Endothelial cell of umbilical vein (primary cell): ENCODE measurements around the gene PDE4B. TPM values are rescaled to one million over a fixed set of nuclear protein-coding genes. Genes with fewer than 3 reads are reported as not detected.

Source experiments
- BruUV-seq: library from RNA; stranded (reverse); fragments of 400-500 nt; replicated peaks from 2 replicates; lab custom pipeline; 2021; lab: Mats Ljungman, UMichigan
- CTCF ChIA-PET: fragments of 300-600, 350-600 bp; sonication (Branson Sonifier 250); formaldehyde crosslinking; loops from one replicate; lab custom pipeline; 2021; ENCODE audit warnings: antibody characterized with exemption, inconsistent platforms; lab: Charles Lee
- POLR2A ChIA-PET: fragments of 300-600, 350-600 bp; sonication (Branson Sonifier 250); formaldehyde crosslinking; loops from one replicate; lab custom pipeline; 2021; ENCODE audit warnings: antibody characterized with exemption, inconsistent platforms; lab: Charles Lee
- DNase-seq: peaks from one replicate; pipeline ENCODE4 v3.0.0-alpha.2; 2011; ENCODE audit warnings: low read depth, low spot score
- FAIRE-seq: peaks from 2 replicates; lab custom pipeline; 2011; peaks lifted over from hg19 to GRCh38; lab: Jason Lieb, UNC
- H2AFZ ChIP-seq: 2 replicates; pipeline ENCODE4 v1.6.0; 2012; ENCODE audit warnings: low read depth, low read length, control low read depth, inconsistent platforms
- H3K27ac ChIP-seq: 2 replicates; pipeline ENCODE4 v1.5.1; 2011; ENCODE audit warnings: low read depth, mild to moderate bottlenecking, control low read depth, low read length, moderate library complexity; ENCODE audit not compliant: insufficient read depth
- H3K27me3 ChIP-seq, 2 experiments: 2 replicates each; pipeline versions ENCODE4 v1.6.0 to v1.6.1; 2011; ENCODE audit warnings: low read length in 2 of 2, mixed read lengths in 1 of 2; ENCODE audit not compliant: control insufficient read depth in 2 of 2, insufficient read depth in 2 of 2
- H3K36me3 ChIP-seq, 2 experiments: 2 replicates in 1 of 2; 3 replicates in 1 of 2; pipeline ENCODE4 v1.5.1; 2011; ENCODE audit warnings: low read length in 2 of 2, mild to moderate bottlenecking in 1 of 2, moderate library complexity in 1 of 2; ENCODE audit not compliant: control insufficient read depth in 2 of 2, insufficient read depth in 2 of 2; ENCODE audit errors: extremely low read depth in 1 of 2
- H3K4me1 ChIP-seq: 3 replicates; pipeline ENCODE4 v1.5.1; 2011; ENCODE audit warnings: mild to moderate bottlenecking, low read length; ENCODE audit not compliant: control insufficient read depth, insufficient read depth; ENCODE audit errors: extremely low read depth
- H3K4me2 ChIP-seq: 2 replicates; pipeline ENCODE4 v1.6.1; 2011; ENCODE audit warnings: low read length, control low read depth, mixed read lengths; ENCODE audit not compliant: insufficient read depth
- H3K4me3 ChIP-seq, 3 experiments: fragments of 200-600 bp in 1 of 3; sonication (generic), shearing (Covaris generic) in 1 of 3; replicated peaks in 1 of 3; 2 replicates each; pipeline ENCODE4 v1.5.1; 2011 to 2016; ENCODE audit warnings: control low read depth in 3 of 3, low read length in 3 of 3, mild to moderate bottlenecking in 2 of 3, inconsistent platforms in 1 of 3, low read depth in 1 of 3, moderate library complexity in 1 of 3; ENCODE audit not compliant: insufficient read depth in 1 of 3
- H3K79me2 ChIP-seq: 2 replicates; pipeline ENCODE4 v1.6.0; 2012; ENCODE audit warnings: low read length, inconsistent platforms; ENCODE audit not compliant: control insufficient read depth, insufficient read depth
- H3K9ac ChIP-seq: replicated peaks from 2 replicates; pipeline ENCODE3; 2011; ENCODE audit warnings: low read length, control low read depth; ENCODE audit not compliant: insufficient read depth; ENCODE audit errors: extremely low read depth
- H3K9me1 ChIP-seq: replicated peaks from 3 replicates; pipeline ENCODE4 v1.6.0; 2011; ENCODE audit warnings: mild to moderate bottlenecking, low read length; ENCODE audit not compliant: control insufficient read depth, insufficient read depth; ENCODE audit errors: extremely low read depth
- H3K9me3 ChIP-seq: replicated peaks from 2 replicates; pipeline ENCODE4 v1.5.1; 2012; ENCODE audit warnings: low read length, inconsistent platforms; ENCODE audit not compliant: control insufficient read depth, insufficient read depth
- H4K20me1 ChIP-seq: replicated peaks from 2 replicates; pipeline ENCODE3; 2011; ENCODE audit warnings: mild to moderate bottlenecking, low read length; ENCODE audit not compliant: control insufficient read depth, insufficient read depth; ENCODE audit errors: extremely low read depth
- EZH2 ChIP-seq: IDR thresholded peaks from 2 replicates; pipeline ENCODE4 v1.6.1; 2012; ENCODE audit warnings: borderline replicate concordance, low read depth, mild to moderate bottlenecking, moderate library complexity, low read length, inconsistent platforms; ENCODE audit not compliant: severe bottlenecking
- FOS ChIP-seq: IDR thresholded peaks from 2 replicates; pipeline ENCODE4 v1.6.1; 2011; ENCODE audit warnings: mild to moderate bottlenecking, low read length, moderate library complexity, borderline replicate concordance; ENCODE audit not compliant: insufficient read depth
- GATA2 ChIP-seq: IDR thresholded peaks from 2 replicates; pipeline ENCODE4 v1.7.0; 2011; ENCODE audit warnings: low read depth, mild to moderate bottlenecking, moderate library complexity, mixed read lengths, low read length; ENCODE audit not compliant: insufficient read length, insufficient read depth
- JUN ChIP-seq: IDR thresholded peaks from 2 replicates; pipeline ENCODE4 v1.6.1; 2011; ENCODE audit warnings: borderline replicate concordance, low read depth; ENCODE audit not compliant: insufficient read length, insufficient read depth
- MYC ChIP-seq: IDR thresholded peaks from one replicate; pipeline ENCODE4 v1.6.1; 2011; ENCODE audit warnings: mild to moderate bottlenecking, low read depth, low read length
- POLR2A ChIP-seq: IDR thresholded peaks from 2 replicates; pipeline ENCODE4 v1.6.1; 2012; ENCODE audit warnings: low read depth, mild to moderate bottlenecking, control low read depth, low read length
- POLR2AphosphoS5 ChIP-seq: IDR thresholded peaks from 2 replicates; pipeline ENCODE4 v1.6.1; 2012; ENCODE audit warnings: low read depth, mild to moderate bottlenecking, control low read depth, low read length, moderate library complexity; ENCODE audit not compliant: insufficient read depth
- dilution Hi-C: fragments of 300-500 bp; cut with MboI; formaldehyde crosslinking; loops from one replicate; pipeline ENCODE4 v1.15.0; 2019; ENCODE audit warnings: low sequenced_read_pairs; ENCODE audit not compliant: extremely low pct_ligation_motif_present
- intact Hi-C: fragments of 100-400 bp; cut with micrococcal nuclease; formaldehyde crosslinking; loops from one replicate; pipeline ENCODE4 v1.10.0; 2022
- polyA plus RNA-seq, 4 experiments: library from polyadenylated mRNA; depleted of rRNA in 3 of 4; stranded (reverse) in 3 of 4; unstranded in 1 of 4; fragments of >200 nt; gene quantifications; 2 replicates each; pipeline versions ENCODE4 v1.2.1 to v1.2.3, GENCODE V29; 2011 to 2012; ENCODE audit warnings: missing spikeins in 1 of 4
- total RNA-seq: library from RNA; stranded (reverse); gene quantifications from 2 replicates; pipeline ENCODE4 v1.2.3, GENCODE V29; 2021
- TF ChIP-seq, protein P1 (sequence below): IDR thresholded peaks from 2 replicates; pipeline ENCODE4 v1.6.1; 2011; ENCODE audit not compliant: insufficient read depth, insufficient read length
- TF ChIP-seq, protein P2 (sequence below), 2 donors: IDR thresholded peaks; 1 replicate in 1 of 2; 2 replicates in 1 of 2; pipeline ENCODE4 v1.5.1; 2011; ENCODE audit warnings: low read length in 2 of 2, mild to moderate bottlenecking in 2 of 2, moderate library complexity in 2 of 2, control low read depth in 1 of 2, inconsistent platforms in 1 of 2, low read depth in 1 of 2; ENCODE audit not compliant: insufficient read depth in 1 of 2; ENCODE audit errors: extremely low read depth in 1 of 2

The PDE4B gene
- total and polyA plus RNA-seq, 2 donors (not counting 3 experiments of a cell fraction or from before 2014, with no cell fraction given), result 63.5 to 69.8 TPM

DNA sequence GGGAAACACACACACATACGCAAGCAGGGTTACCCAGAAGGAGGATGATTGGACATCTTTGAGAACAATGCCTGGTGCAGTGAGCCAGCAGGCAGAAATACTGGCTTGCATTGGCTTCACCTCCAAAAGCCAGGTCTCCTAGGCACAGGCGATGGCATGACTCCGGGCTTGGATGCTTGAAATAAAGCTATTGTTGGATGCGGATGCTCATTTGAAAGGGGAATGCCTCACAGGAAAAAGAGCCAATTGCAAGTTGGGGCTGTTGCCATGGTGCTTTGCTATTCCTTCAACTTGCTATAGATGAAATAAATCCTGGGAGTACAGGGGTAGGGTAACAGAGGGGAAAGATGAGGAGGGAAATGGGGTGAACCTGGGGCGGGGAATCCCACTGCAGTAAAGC lies 560.6 kb downstream of the PDE4B start:
- POLR2A ChIA-PET, result interaction anchor here (1.0 to 2.5 kb wide), 3 partner anchors 17 to 84 kb away, joined by 3 to 8 read pairs (median 3); no protein-coding TSS in a partner anchor
- peak overlapping the region; percentile 70 for H3K9ac ChIP-seq
- peak overlapping the region; percentile 96 for H3K27ac ChIP-seq
- no peak overlapping the region for H2AFZ ChIP-seq
- dilution Hi-C loops, result no loop called here
- peaks cover 91% of the 10 kb centered on the region for H3K79me2 ChIP-seq
- FAIRE-seq, result peak; percentile 70
- DNase-seq, result peak; percentile 81
- peak overlapping the region in 1 of 3 experiments; percentile 26 for H3K4me3 ChIP-seq
- H3K27me3 ChIP-seq, result no peaks in the 10 kb centered on the region
- H3K4me1 ChIP-seq, result peaks cover 92% of the 10 kb centered on the region
- no peaks in the 10 kb centered on the region for H4K20me1 ChIP-seq
- no peaks in the 10 kb centered on the region for H3K9me1 ChIP-seq
- TF ChIP-seq, protein P1, sequence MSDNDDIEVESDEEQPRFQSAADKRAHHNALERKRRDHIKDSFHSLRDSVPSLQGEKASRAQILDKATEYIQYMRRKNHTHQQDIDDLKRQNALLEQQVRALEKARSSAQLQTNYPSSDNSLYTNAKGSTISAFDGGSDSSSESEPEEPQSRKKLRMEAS, result no peak
- no peak for TF ChIP-seq FOS
- no peak for TF ChIP-seq POLR2A
- no peak for TF ChIP-seq POLR2AphosphoS5
- no peak for TF ChIP-seq MYC
- no peak for TF ChIP-seq EZH2
- TF ChIP-seq JUN, result no peak
- TF ChIP-seq GATA2, result no peak
- TF ChIP-seq, protein P2, sequence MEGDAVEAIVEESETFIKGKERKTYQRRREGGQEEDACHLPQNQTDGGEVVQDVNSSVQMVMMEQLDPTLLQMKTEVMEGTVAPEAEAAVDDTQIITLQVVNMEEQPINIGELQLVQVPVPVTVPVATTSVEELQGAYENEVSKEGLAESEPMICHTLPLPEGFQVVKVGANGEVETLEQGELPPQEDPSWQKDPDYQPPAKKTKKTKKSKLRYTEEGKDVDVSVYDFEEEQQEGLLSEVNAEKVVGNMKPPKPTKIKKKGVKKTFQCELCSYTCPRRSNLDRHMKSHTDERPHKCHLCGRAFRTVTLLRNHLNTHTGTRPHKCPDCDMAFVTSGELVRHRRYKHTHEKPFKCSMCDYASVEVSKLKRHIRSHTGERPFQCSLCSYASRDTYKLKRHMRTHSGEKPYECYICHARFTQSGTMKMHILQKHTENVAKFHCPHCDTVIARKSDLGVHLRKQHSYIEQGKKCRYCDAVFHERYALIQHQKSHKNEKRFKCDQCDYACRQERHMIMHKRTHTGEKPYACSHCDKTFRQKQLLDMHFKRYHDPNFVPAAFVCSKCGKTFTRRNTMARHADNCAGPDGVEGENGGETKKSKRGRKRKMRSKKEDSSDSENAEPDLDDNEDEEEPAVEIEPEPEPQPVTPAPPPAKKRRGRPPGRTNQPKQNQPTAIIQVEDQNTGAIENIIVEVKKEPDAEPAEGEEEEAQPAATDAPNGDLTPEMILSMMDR (IDR thresholded peaks at IDR 0.05; ENCODE audit: extremely low read depth in 1 of 2, insufficient read depth in 1 of 2, low read depth in 1 of 2, low read length in 2 of 2), result no peak
- peak overlapping the region; percentile 90 for H3K4me2 ChIP-seq
- intact Hi-C loops, result loop anchor here (5.0 kb wide), 3 partner anchors 209 to 931 kb away; partner anchors contain the start of genes LEPR and LEPROT
- no peaks in the 10 kb centered on the region for H3K9me3 ChIP-seq
- peaks cover 11 to 14% of the 10 kb centered on the region in 2 experiments for H3K36me3 ChIP-seq
- CTCF ChIA-PET, result interaction anchor here (1.0 to 6.3 kb wide), 8 partner anchors 10 to 92 kb away, joined by 3 to 43 read pairs (median 8); no protein-coding TSS in a partner anchor
- no TSS peak for BruUV-seq
